ENCODE data around the gene PNPLA7. TPM values are rescaled to one million over a fixed set of nuclear protein-coding genes. Genes with fewer than 3 reads are reported as not detected.

The PNPLA7 gene
- total RNA-seq, 1 experiment from 2014 or later: 0.90 TPM

- H3K9me3 ChIP-seq (ENCODE audit: low read depth, low read length, poor library complexity, severe bottlenecking): no peaks in the 10 kb centered on the region
- no peaks in the 10 kb centered on the region for H3K36me3 ChIP-seq (ENCODE audit: insufficient read depth, low read length, poor library complexity, severe bottlenecking)
- no peak for DNase-seq (ENCODE audit: low spot score)
- no peaks in the 10 kb centered on the region for H3K4me1 ChIP-seq (ENCODE audit: insufficient read depth, low read length, poor library complexity, severe bottlenecking)
- ChIA-PET CTCF (no interaction called here), POLR2A (ENCODE audit: low non-redundant PET) (no interaction called here)
- H3K27me3 ChIP-seq (replicated peaks; ENCODE audit: insufficient read depth, low read depth, low read length, poor library complexity): no peaks in the 10 kb centered on the region
- no TSS peak for BruUV-seq (replicated peaks)
- intact Hi-C loops (cut with micrococcal nuclease; ENCODE audit: unreplicated experiment): no loop called here
- TF ChIP-seq, protein P1, sequence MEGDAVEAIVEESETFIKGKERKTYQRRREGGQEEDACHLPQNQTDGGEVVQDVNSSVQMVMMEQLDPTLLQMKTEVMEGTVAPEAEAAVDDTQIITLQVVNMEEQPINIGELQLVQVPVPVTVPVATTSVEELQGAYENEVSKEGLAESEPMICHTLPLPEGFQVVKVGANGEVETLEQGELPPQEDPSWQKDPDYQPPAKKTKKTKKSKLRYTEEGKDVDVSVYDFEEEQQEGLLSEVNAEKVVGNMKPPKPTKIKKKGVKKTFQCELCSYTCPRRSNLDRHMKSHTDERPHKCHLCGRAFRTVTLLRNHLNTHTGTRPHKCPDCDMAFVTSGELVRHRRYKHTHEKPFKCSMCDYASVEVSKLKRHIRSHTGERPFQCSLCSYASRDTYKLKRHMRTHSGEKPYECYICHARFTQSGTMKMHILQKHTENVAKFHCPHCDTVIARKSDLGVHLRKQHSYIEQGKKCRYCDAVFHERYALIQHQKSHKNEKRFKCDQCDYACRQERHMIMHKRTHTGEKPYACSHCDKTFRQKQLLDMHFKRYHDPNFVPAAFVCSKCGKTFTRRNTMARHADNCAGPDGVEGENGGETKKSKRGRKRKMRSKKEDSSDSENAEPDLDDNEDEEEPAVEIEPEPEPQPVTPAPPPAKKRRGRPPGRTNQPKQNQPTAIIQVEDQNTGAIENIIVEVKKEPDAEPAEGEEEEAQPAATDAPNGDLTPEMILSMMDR (conservative IDR thresholded peaks at IDR 0.05; ENCODE audit: low read depth, low read length): no peak
- no peak for TF ChIP-seq EZH2 (IDR thresholded peaks at IDR 0.05; ENCODE audit: borderline replicate concordance, low read depth, low read length, poor library complexity, severe bottlenecking)
- H3K4me3 ChIP-seq (ENCODE audit: low read depth, low read length, poor library complexity, severe bottlenecking): no peak overlapping the region
- no peak overlapping the region for H3K27ac ChIP-seq (ENCODE audit: low read depth, low read length, poor library complexity, severe bottlenecking)
Observed at GRCh38 chr9:137486545-137487453, 63.4 kb downstream of the PNPLA7 start.

DNA sequence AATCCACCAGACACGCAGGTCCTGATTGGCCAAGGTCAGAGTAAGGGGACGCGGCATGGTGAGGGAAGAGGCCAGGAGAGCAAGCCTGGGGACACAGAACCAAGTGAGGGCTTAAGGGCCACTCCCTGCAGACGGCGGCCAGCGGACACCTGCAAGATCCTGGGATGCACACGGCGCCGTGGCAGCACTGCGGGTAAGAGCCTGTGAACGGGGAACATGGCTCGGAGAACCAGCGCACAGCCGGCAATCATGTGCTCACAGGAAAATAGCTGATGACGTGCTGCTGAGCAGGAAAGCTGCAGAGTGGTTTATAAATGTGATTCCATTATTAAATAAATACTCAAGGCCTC lies 64.1 kb downstream of the PNPLA7 start:
- no peak overlapping the region for H3K4me3 ChIP-seq (ENCODE audit: low read depth, low read length, poor library complexity, severe bottlenecking)
- CTCF ChIA-PET: no interaction called here
- intact Hi-C loops (cut with micrococcal nuclease; ENCODE audit: unreplicated experiment): no loop called here
- TF ChIP-seq EZH2 (IDR thresholded peaks at IDR 0.05; ENCODE audit: borderline replicate concordance, low read depth, low read length, poor library complexity, severe bottlenecking): no peak
- TF ChIP-seq, protein P1 (conservative IDR thresholded peaks at IDR 0.05; ENCODE audit: low read depth, low read length): no peak
- POLR2A ChIA-PET (ENCODE audit: low non-redundant PET): no interaction called here
- H3K36me3 ChIP-seq (ENCODE audit: insufficient read depth, low read length, poor library complexity, severe bottlenecking): no peaks in the 10 kb centered on the region
- H3K27me3 ChIP-seq (replicated peaks; ENCODE audit: insufficient read depth, low read depth, low read length, poor library complexity): no peaks in the 10 kb centered on the region
- H3K9me3 ChIP-seq (ENCODE audit: low read depth, low read length, poor library complexity, severe bottlenecking): no peaks in the 10 kb centered on the region
- no peak for DNase-seq (ENCODE audit: low spot score)
- no TSS peak for BruUV-seq (replicated peaks)
- no peak overlapping the region for H3K27ac ChIP-seq (ENCODE audit: low read depth, low read length, poor library complexity, severe bottlenecking)
- H3K4me1 ChIP-seq (ENCODE audit: insufficient read depth, low read length, poor library complexity, severe bottlenecking): no peaks in the 10 kb centered on the region

GRCh38 chr9:137485343-137486140 lies 64.7 kb downstream of the PNPLA7 start:
- intact Hi-C loops (cut with micrococcal nuclease; ENCODE audit: unreplicated experiment): no loop called here
- BruUV-seq (replicated peaks): no TSS peak
- H3K4me1 ChIP-seq (ENCODE audit: insufficient read depth, low read length, poor library complexity, severe bottlenecking): no peaks in the 10 kb centered on the region
- H3K36me3 ChIP-seq (ENCODE audit: insufficient read depth, low read length, poor library complexity, severe bottlenecking): no peaks in the 10 kb centered on the region
- TF ChIP-seq EZH2 (IDR thresholded peaks at IDR 0.05; ENCODE audit: borderline replicate concordance, low read depth, low read length, poor library complexity, severe bottlenecking): no peak
- TF ChIP-seq, protein P1 (conservative IDR thresholded peaks at IDR 0.05; ENCODE audit: low read depth, low read length): no peak
- H3K27ac ChIP-seq (ENCODE audit: low read depth, low read length, poor library complexity, severe bottlenecking): no peak overlapping the region
- CTCF ChIA-PET: no interaction called here
- H3K4me3 ChIP-seq (ENCODE audit: low read depth, low read length, poor library complexity, severe bottlenecking): no peak overlapping the region
- H3K27me3 ChIP-seq (replicated peaks; ENCODE audit: insufficient read depth, low read depth, low read length, poor library complexity): no peaks in the 10 kb centered on the region
- no peak for DNase-seq (ENCODE audit: low spot score)
- no peaks in the 10 kb centered on the region for H3K9me3 ChIP-seq (ENCODE audit: low read depth, low read length, poor library complexity, severe bottlenecking)
- POLR2A ChIA-PET (ENCODE audit: low non-redundant PET): no interaction called here
